ENCODE results near the gene GRIPAP1.

The GRIPAP1 gene

GRCh38 chrX:49002091-49002935 lies at the start of gene GRIPAP1:
GRIPAP1 (minus strand) TSS chrX:49002264; CDS start chrX:49002229, 35 bp downstream.
- peak; percentile 84 for DNase-seq

DNA sequence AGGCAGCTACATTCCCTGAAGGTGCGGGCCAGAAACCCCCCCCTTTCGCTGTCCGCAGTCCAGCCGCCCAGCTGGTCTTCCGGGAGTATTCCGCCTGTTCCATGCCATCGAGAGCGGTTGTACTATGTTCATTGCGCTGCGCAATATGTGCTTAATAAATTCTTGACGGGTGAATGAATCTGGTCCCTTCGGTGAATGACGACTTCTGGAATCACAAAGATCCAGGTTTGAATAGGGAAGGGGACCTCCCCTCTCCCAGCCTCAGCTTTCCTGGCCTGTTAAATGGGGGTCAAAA lies 41.9 kb upstream of the GRIPAP1 start:
- DNase-seq: no peak

GRCh38 chrX:49043220-49043986 lies 41.3 kb upstream of the GRIPAP1 start, which contains the start of gene TFE3:
TFE3 (minus strand) TSS chrX:49043357; CDS start chrX:49043226, 131 bp downstream.
- DNase-seq: peak; percentile 97

DNA sequence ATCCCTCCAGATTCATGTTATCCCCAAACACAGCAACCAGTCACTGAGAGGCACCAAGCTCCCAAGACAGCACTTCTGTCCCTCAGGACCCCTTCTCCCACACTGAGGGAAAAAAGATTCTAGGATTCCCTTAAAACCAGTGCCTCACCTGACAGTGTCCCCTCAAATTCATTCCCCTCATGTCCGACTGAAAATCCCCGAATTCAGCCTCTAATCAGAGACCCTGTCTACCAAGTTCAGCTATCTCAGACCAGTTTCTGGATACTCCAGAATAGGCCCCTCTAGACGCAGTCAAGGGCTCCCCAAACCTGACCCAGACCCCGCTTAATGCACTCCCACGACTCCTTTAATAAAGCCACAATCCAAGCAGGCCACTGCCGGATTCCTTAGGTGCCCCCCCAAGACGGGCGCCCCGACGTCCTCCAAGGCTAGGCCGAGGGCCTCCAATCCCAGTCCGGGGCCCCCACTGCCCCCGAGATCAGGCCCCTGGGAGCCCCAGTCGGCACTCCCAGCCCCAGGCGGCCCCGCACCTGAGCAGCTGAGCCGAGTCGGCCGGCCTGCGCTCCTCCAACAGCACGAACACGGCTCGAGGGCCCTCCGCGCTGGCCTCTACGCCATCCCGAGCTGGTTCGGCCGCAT lies 40.6 kb upstream of the GRIPAP1 start:
- no peak for DNase-seq

- peak; percentile 10 for DNase-seq
Measured at GRCh38 chrX:49041744-49042580, 39.9 kb upstream of the GRIPAP1 start.

DNA sequence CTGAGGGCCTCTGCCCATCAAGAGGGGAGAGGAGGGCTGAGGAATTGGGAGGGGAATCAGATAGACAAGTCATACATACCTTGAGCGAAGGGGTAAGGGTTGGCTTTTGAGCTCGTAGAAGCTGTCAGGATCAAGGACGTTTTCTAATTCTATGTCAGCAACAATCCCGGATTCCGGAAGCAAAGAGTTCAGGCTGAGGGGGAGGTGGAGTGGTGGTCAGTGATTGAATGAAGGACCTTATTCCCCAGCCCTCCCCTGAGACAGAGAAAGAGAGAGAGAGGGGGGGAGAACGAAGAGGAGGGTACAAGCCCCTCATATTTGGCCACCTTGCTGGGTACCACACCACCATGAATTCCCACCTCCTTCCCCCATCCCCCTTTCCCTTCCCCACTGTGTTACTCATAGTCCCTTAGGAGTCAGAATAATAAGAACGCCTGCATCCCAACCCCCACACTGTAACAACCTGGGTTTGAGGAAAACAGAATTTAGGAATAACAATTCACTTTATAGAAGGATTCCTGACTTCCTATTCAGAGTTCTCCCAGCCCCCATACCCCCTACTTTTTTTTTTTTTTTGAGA lies 38.4 kb upstream of the GRIPAP1 start:
- no peak for DNase-seq

DNA sequence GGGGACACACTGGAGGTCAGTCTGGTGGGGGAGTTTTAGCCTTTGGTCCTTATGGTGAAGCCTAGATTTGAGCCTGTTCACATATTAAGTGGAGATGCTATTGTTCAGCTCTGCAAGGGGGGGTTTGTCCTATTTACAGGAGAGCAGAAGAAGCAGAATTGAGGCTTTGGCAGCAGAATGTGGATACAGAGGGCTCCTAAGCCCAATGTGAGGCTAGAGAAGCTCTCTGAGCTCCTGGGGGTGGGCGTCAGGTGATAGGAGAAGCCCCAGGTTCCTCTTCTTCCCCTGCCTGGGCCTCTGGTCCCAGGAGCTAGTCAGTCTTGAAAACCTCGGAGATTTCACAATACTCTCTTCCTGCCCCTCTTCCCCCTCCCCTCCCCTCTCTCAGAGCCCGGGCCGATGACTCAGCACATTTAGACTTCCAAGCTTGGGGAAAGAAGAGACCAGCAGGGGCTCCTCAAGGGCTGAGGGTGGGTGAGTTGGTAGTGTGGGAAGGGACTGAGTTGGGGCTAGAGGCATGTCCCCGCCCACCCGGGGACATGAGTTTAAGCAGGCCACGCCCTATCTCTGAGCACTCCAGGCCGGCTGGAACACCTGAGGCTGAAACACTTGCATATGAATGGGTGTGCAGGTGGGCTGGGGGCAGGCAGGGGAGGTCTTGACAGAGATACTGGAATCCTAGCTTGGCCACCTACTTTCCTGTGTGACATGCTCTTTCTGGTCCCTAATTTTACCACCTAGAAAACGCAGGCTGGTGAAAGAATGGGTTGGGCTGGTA lies 37.7 kb upstream of the GRIPAP1 start:
- peak; percentile 82 for DNase-seq

- DNase-seq: no peak
Measured at GRCh38 chrX:49037883-49038475, 35.9 kb upstream of the GRIPAP1 start.

DNA sequence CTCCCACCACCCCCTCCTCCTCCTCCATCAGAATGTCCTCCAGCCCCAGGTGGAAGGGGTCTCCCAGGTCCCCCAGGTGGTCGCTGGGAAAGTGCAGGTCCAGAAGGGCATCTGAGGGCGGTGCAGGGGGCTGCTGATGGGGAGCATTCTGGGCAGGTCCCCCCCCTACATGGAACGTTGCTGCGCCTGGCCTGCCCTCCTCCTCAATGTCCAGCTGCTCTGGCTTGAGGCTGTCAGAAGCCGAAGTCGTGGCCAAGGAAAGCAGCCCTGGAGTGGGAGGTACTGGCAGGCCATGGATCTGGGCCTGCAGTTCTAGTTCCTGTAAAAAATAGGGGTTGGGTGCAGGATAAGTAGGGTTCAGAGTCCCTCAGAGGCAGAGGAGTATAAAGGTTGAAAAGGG lies 28.2 kb upstream of the GRIPAP1 start:
- DNase-seq: no peak

- DNase-seq: no peak
Measured at GRCh38 chrX:49029876-49030275, 27.8 kb upstream of the GRIPAP1 start.

GRCh38 chrX:49019599-49020249 lies 17.7 kb upstream of the GRIPAP1 start:
- DNase-seq: no peak

DNA sequence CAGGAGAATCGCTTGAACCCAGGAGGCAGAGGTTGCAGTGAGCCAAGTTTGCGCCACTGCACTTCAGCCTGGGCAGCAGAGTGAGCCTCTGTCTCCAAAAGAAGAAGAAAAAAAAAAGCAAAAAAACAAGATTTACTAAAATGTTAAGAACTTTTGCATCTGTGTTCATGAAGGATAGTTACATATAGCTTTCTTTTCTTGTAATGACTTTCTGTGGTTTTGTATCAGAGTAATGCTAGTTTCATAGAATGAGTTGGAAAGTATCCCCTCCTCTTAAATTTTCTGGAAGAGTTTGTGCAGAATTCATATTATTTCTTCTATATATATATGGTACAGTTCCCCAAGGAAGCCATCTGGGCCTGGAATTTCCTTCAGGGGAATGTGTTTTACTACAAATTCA lies 17.0 kb upstream of the GRIPAP1 start:
- DNase-seq: no peak

GRCh38 chrX:49003696-49004095 lies 1.6 kb upstream of the GRIPAP1 start:
- no peak for DNase-seq

DNA sequence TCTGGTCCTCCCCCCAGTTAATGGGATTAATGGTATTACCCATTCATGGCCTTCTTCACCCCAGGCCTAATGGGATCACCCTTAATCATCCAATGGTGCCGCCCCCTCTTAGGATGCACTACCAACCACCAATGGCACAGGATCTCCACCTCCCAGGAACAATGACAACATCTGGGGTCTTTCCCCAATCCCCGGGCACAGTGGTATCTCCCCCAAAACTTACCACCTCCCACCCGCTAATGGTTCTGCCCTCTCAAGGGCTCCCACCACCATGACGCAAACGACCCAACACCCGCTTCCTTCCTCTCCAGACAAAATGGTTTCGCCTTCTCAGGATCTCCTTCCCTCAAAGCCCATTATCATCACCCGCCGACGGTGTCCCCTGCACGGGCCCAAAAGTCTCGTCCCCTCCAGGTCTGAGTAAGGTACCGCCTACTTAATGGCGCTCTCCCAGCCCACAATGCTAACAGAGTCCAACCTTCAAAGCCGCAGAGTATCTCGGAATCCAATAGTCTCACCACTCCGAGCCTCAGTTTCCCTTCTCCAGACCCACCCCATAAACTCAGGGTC lies 458 bp downstream of the GRIPAP1 start:
- peak; percentile 48 for DNase-seq

DNA sequence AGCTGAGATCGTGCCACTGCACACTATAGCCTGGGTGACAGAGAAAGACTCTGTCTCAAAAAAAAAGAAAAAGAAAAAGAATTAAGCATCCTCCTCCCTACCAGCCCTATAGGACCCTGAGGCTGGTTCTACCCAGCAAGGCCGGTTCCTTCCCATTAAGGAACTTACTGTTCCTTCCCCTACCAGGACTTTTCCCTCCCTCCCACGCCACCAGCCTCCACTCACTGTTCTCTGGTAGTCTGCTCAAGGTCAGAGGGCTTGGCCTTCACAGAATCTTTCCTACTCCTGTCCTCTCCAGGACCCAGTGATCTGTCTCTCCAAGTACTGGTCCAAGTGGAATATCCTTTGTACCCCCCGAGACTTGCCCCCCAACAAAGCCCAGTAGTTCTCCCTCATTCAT lies 1.4 kb downstream of the GRIPAP1 start:
- no peak for DNase-seq

DNA sequence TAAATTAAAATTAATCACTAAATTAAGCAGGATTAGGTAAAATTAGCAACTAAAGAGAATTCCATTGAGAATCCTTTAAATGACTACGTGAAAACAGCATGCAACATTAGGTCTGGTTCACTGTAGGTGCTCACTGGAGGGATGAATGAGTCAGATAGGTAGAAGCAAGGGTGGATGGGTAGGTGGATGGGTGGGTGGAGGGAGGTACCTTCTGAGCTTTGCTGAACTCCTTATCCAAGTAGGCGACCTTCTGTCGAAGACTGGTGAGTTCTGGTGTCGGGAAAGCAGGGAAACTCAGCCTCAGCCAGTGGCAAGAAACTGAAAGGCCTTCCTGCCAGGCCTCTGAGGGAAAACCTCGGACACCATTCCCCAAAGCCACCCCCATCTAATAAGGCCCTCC lies 3.0 kb downstream of the GRIPAP1 start:
- peak; percentile 15 for DNase-seq

- no peak for DNase-seq
Measured at GRCh38 chrX:48998391-48998790, 3.7 kb downstream of the GRIPAP1 start.

DNA sequence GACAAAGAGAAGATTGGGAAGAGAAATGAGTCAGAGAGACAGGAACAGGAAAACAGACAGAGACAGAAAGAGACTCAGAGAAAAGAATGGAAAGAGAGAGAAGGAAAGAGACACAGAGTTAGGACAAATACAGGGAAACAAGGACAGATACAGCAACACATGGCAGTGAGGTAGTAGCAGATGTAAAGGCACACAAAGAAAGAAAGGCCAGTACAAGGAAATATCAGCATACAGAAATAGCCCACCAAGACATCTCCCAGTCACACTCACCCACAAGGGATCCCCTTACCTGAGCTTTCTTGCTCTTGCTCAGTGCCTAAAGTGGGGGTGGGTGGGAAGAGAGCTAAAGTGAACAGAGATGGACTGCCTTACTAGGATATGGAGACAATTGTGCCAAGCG lies 4.2 kb downstream of the GRIPAP1 start:
- no peak for DNase-seq

DNA sequence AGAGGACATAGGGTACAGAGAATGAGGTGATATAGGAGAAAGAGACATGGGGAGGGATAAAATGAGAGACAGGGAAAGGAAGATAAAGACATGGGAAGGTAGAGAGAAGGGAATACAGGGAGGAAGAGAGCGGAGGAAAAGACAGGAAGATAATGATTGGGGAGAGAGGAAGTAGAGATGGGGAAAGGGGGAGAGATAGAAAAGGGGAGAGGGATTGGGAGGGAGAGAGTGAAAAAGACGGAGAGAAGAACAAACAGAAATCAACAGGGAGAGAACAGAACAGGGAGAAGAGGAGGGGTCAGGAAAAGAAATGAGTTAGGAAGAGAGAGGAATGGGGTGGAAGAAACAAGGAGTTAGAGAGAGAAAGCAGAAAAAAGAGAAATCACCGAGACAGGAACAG lies 4.6 kb downstream of the GRIPAP1 start:
- DNase-seq: no peak

DNA sequence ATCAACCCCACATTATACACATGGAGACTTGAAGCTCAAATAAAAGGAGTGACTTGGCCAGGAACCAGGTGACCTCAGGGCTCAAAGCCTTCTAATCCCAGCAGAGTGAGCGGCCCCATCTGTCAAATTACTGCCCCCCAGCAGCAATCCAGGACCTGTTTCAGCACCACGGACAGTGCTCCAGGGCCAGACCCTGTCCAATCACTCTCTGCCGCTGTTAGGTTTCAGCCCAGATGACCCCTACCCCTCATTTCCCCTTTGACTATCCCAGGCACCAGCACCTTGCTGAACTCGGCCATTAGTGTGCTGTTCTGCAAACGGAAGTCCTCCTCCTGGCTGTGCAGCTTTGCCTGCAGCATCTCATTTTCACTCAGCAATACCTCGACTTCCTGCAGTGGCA lies 5.1 kb downstream of the GRIPAP1 start:
- peak; percentile 20 for DNase-seq
